Astrocyte of the hippocampus (primary cell): ENCODE data around the gene GABRB1.
A peak's percentile ranks its signal among the peaks of the same experiment; 100 is the strongest.

Experiments used
- DNase-seq: peaks from one replicate; pipeline ENCODE4 v3.0.0; 2011; ENCODE audit warnings: low read depth, low spot score

The GABRB1 gene

DNA sequence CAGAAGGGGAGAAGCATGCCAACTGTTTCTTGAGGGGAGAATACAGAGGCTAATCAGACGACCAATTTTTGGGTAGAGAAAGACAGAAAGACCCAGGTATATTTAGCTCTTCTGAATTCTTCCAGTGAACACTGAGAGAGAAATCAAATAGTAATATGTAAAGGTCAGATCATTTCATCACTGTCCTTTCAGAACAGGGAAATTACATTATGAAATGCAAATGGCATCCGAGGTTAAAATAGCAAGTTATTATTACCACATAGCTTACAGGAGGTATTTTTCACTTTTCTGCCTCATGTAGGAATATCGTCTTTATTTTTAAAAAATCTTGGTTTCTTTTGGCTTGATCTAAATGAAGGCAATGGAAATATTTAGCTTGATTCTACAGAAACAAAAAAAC is 18.0 kb downstream of the GABRB1 start:
- DNase-seq, result no peak

DNA sequence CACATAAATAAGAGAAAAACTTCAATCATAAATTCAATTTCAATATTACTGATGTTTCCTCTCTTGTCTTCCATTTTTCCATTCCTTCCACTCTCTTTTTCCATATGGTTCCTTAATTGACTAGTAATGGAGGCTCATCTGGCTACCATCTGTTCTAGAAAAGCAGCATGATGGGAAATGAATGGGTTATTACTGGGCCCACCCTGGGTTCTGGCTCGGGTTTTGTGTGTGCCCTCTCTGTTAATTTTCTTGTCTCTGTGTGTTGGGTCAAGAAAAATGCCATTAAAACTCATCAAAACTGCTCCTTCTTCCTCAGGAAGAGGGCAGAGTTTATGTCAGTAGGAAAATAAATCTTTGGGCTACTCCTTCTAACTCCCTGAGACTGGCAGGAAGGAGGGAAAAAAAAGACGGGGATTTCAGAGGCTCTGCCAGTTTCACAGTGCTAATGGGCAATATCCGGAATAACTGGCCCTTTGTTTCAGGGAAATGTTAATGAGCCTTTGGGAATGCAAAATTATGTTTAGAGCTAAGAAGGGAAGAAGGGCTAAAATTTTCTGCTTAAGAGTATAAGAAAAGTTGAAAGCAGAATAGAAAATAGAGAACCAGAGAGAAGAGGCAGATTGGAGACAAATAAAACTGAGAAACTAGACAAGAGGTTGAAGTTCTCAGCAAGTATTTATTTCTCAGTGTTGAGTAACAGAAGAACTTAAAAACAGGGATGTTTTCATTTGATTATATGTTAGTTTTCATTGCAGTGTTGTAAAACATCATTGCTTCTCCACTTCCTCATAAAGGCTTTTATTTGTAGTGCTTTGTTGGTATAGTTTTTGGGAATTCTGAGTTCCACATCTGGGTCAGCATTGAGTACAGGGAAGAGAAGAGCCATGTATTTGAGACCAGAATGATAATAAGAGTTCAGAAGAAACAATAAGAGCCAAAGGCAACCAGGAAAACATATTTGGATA is 19.7 kb downstream of the GABRB1 start:
- DNase-seq, result no peak

DNA sequence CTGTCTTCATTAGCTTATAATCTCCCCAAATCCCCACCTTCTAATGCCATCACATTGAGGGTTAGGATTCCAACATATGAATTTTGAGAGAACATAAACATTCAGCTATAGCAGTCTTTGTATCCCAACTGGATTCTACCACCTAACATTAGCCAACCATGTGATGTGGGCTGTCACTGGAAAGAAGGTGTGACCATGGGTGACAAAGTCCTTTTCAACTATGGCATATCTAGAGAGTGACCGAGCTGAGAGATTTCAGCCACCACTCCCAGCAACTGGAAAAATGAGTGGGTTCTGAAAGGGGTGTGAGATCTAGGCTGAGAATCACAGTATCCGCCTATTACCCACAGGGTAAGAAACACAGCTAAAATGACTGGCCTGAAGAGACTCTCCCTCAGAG is 22.1 kb downstream of the GABRB1 start:
- DNase-seq, result no peak

DNA sequence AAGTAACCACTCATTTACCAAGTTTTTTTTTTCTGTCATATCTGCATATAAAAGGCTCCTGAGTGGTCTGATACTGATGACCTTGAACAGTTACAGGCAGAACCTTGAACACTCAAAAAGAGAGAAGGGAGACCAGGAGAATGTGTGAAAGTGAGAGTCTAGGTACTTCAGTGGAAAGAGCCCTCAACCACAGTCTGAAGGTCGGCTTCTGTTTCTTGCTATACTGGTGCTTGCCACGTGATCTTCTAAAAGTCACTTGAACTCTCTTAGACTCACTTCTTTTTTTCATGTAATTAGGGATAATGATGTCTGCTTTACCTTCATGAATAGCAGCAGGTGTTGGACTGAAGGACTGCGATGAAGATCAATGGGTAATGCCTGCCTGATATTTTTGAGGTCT is 22.8 kb downstream of the GABRB1 start:
- DNase-seq, result no peak

DNA sequence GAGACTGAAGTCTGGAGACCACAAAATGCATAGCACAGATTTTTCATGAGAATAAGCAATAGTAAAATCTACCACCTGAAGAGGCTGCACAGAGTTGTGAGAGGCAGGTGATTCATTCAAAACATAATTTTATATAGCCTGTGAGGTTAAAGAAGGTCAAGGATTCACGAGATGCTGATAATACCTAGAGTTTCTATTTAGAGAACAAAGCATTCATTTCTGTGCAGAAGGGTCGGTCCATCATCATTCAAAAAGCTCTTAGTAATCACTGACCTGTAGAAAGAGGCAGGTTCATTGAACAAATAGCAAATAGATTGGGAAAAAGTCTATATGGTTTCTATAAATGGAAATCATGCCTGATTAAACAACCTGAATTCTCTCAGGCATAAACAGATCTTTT is 26.6 kb downstream of the GABRB1 start:
- no peak for DNase-seq

DNA sequence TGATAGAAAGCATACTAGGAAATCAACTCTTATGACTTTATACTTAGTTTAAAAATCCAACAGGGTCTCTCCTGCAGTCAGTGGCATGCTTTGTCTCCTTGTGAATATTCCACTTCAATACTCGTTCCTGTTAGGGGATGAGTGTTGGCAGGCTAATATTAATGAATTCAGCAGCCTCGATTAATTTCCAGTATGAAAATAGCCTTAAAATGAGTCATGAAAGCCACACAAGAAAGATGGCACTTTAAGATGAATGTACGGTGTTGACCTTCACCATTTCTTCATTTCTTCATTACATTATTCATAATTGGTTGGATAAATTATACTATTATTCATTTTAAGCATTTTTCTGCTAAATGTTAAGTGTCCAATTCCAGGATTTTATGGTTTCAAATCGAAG is 29.2 kb downstream of the GABRB1 start:
- no peak for DNase-seq

DNA sequence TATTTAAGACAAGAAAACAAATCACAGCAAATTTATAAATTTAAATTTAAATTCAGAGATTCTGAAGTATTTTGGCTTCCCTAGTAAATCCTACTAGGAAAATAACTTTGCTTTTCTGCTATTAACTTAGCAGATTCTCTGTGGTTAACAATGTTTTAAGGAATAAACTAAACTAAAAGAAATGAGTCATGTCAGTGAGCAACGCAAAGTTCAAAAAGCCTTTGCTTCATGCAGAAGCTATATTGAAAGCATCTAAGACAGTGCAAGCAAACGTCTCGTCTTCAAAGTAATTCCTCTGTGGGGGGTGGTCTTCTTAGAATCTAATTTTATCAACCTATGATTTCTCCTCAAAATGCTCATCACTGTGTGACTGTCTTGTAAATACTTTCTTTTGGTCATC is 30.1 kb downstream of the GABRB1 start:
- peak; percentile 31 for DNase-seq

DNA sequence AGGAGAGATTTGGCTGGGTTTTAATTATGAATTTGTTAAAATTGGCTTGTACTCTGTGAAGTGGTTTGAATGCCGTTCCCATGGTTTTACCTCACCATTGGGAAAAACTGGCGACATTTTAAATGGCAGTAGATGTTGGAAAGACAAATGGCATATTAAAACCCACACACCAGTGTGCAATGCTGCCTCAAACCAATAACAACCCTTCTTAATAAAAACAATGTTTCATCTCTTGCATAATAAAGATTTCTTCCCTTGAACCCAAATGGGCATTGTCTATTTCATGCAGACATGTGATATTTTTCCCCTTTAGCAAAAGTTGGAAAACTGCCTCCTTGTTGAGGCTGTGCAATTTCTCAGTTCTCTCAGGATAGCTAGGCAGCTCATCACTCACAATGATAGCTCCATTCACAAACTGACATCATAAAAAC is 33.7 kb downstream of the GABRB1 start:
- no peak for DNase-seq

DNA sequence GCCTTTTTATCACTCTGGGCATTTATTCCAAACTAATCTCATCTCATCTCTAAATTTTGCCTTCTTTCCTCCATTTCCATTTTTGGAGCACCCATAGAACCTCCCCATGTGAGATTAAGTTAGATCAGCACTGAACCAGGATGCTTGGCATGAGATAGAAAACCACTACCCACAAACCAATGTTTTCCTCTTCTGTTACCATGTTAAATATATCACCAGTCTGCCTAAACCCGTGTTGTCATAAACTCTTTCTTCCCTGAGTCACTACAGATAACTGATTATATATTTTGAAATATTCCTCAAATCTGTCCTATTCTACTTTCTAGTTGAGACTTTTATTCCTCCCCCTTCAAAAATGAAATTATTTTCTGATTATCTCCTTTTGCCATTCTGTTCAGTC is 37.6 kb downstream of the GABRB1 start:
- peak; percentile 19 for DNase-seq

DNA sequence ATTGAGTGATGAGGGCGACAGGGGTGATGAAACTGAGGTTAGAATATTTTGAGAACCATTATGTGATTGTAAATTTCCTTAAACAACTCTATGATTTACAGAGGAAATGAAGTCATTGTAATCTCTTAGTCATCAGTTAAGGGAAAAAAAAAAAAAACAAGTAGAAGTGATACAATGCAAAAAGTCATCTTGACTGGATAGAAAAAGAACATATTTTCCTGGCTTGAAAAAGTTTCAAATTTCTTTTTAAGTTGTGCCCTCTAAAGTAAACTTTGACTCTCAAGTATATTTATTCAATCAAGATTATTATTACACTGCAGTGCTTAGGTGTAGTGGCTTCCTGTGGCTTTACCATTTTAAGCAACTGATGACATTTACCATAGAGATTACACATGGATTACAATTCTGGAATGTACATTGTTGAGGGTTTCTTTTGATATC is 40.6 kb downstream of the GABRB1 start:
- DNase-seq, result peak; percentile 14

DNA sequence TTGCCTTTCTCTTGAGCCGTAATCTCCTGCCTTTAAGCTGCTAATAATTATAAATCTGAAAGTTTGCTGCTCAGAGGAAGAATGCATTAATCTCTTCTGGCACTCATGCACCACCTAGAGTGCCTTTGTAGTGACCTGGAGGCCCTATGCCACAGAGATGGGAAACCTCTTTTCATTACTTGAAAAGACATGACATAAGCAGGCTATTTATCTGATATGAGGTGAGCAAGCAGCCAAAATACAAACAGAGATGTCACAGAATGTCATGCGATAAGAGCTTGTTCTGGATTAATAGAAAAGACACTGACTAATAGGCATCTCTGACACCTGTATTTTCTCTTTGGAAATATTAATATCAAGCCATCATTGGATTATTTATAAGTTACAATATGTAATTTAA is 42.3 kb downstream of the GABRB1 start:
- DNase-seq, result no peak

DNA sequence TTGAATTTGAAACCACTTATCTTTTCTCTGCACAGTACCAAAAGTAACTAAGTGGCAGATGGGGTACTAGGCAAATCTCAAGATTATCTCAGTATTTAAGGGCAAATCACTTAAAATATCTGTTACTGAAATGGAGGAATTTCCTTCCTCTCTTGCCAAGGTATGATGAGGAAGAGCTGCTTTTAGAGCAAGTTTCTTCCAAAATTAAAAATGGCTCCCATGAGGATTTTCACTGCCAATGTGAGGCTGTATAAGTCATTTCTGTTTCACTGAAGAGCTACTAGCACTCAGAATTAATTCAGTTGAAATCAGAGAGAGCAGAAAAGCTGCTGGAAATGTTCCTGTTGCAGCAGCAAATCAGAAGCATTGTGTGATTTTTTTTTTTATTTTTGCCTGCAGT is 43.4 kb downstream of the GABRB1 start:
- DNase-seq, result peak; percentile 10

DNA sequence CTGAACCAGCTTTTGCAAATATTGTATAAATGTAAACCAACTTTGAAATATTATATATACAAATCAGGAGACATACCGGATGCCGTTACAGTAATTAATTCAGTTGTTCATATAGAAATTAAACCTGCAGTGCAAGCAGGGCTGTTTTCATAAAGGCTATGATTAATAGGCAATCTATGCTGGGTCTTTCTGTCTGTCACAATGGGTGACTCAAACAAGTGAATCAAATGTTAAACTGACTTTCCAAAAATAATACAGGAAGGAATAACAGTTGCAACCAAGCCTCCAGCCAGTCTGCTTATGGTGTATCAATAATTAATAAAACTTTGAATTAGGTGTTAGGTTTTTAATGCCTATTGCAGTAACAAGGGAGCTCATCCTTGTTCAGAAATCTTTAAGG is 43.9 kb downstream of the GABRB1 start:
- peak; percentile 38 for DNase-seq

DNA sequence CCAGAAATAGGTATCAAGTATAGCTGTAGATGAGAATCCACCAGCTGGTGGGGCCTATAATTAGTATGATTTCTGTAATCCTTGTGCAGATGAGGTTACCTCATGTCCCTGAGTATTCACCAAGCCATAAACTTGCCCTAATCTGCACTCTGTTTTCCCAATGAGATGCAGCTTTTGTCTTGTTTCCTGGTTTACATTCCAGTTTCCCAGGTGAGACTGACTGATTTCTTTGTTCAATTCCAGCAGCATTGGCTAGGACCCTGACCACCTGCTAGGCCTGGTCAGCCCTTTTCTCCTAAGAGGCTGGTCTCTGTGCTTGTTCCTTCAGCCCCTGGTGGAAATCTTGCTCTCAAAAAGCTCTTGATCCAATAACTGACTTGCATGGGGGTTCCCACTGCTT is 44.6 kb downstream of the GABRB1 start:
- DNase-seq, result peak; percentile 2

DNA sequence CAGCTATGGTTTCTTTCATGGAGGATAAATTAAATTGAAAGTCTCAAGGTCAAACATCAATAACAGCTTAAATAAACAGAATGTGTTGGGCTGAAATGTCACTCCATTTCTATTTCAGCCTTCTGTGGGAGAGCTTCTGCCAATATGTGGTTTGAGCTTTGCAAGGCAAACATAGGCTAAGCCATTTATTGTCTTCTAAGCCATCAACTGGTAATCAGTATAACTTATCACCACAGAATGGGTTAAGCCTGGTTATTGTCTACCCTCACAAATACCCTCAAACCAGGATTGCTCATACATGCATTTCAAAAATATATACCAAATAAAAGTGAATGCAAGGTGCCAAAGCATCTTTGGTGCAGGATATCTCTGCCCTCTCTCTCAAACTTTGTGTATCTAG is 52.7 kb downstream of the GABRB1 start:
- DNase-seq, result no peak

DNA sequence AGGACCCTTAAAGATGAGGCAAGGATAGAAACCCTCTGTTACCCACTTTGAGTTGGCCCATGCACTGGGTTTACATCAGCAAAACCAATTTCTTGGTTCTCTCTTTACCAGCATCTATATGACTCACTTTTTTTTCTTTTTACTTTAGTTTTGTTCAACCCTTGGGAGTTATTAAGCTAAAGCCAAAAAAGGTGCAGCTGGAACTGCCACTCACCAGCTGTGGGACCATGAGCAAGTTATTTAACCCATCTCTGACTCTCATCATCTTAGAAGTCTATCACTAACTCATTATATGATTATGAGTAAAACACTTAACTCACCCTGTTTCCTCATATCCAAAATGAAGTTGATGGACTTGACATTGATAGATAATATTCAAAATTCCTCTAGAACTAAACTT is 53.4 kb downstream of the GABRB1 start:
- DNase-seq, result no peak

DNA sequence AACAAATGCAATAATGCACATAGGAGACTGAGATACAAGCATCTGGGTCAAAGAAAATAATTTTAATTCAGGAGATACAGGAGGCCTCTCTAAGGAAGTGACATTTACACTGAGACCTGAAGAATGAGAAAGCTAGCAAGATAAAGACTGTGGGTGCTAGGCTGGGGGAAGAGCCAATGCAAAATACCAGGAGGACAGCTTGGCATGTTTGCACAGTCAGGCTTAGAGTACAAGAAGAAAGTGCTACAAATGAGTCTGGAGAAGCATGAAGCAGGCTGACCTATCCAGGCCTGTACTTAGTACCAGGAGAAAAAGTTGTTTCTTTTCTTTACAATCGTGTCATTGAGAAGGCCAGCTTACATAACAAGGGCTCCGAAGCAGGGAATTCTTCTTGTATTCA is 56.9 kb downstream of the GABRB1 start:
- DNase-seq, result no peak

DNA sequence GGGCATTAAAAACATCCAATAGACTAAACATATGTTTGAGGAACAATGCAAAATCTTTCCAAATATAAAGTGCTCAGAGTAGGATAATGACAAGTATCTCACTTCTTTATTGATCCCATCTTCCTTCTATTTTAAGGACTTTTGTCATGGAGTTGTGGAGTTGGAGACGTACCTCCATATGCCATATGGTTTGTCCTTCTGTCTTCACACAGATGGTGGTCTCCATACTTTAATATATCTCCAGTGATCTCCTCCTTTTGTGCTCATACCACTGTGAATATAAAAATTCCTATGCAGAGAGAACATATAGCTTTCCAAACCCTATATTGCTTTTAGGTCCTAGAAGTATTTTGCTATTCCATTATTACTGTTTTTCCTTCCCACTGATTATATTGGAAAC is 64.5 kb downstream of the GABRB1 start:
- DNase-seq, result no peak

DNA sequence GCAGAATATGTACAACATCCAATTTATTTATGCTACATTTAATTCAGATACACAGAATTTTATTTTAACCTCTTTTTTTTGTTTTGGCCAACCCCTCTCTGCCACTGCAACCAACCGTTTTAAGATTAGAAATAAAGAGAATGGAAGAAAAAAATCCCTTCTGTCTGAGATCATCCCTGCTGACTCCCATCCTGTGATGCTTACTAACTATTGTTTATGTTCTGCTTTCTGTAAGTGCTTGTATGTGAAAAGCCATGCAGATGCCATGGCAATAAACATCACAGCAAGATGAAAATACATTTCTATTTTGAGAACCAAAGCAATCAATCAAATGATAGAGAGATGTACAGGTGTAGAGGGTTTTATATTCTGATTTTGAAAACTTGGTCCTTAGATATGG is 70.1 kb downstream of the GABRB1 start:
- DNase-seq, result no peak

DNA sequence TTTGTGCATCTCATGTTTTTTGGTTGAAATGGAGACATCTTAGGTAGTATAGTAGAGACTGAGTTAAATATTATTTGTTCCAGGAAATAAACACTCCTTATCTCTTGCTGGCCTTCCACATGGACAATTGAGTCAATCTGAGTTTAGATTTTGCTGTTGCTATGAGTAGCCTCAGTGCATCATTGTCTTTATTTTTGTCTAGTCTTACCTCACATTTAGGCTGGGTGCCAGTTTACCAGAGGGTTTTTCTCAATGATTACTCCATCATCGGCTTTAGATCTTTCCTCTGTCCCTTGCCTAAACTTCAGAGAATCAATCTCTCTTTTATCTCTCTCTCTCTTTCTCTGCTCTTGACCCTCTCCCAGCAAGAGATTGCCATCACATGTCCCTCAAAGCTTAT is 73.6 kb downstream of the GABRB1 start:
- no peak for DNase-seq

DNA sequence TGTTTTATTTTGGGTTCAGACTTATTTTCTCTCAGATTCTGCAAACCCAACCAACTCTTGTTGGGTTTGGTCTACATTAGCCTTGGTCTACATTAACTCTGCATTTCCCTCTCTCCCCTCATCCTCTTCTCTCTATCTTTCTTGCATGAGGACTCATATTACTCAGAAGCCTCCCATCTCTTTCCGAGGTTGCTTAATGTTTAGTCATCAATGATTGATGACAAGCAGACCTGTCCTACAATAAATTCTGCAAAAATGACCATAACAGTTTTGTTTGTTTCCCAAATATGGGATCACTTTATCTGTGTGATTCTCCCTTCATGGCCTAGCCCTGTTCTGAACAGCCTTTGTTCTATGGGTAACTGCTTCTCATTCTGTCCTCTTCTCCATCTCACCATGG is 75.2 kb downstream of the GABRB1 start:
- DNase-seq, result no peak

DNA sequence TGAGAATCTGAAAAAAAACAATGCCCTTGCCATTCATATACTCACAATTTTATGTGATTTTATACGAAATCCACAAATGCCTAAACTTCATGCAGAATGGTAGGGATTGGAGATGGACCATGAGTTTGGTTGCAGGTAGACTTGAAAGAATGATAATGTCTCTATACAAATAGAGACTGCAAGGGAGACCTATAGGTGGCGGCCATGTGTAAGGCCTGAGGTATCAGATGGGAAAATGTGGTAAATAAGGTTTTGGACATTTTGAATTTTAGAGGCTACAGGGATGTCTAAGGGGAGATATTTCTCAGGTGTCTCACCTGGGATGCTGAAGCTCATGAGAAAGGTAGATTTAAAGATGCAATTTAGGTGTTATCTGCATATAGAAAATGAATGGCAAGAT is 78.0 kb downstream of the GABRB1 start:
- no peak for DNase-seq

DNA sequence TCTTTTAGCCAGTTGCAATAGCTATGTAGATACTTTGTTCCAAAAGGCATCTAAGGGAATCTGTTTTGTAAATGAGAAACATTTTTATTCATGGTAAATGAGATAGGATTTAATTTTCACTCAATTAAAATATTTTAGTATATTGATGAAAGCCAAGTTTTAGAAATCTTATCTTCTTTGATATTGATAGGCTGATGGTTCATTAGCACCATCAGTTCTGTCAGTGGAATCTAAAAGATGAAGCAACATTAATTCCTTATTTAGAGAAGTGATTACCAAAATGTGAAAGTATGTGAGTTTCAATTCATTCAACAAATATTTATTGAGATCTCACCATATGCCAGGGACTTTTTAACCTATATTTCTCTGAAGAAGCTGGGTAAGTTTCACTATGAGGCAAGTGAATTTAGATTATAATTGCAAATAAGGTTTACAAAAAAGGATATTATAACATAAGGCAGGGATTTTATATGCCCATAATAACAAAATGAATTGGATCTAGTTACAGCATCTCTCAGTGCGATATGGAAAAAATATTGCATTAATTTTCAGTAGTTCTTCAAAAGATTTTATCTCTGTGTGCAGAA is 79.3 kb downstream of the GABRB1 start:
- no peak for DNase-seq
